Transverse colon (tissue), 3 donors: ENCODE measurements around the gene KDM2B.

Experiments used
- CTCF ChIP-seq, 5 experiments: fragments of 200-600 bp in 3 of 5; fragments of 450-650 bp in 2 of 5; sonication (generic) in 3 of 5; IDR thresholded peaks; 1 replicate in 2 of 5; 2 replicates in 3 of 5; pipeline ENCODE4 v1.5.1; 2016 to 2017; ENCODE audit warnings: antibody characterized with exemption in 5 of 5, inconsistent platforms in 3 of 5, mild to moderate bottlenecking in 2 of 5, moderate library complexity in 1 of 5
- POLR2A ChIP-seq: fragments of 450-650 bp; IDR thresholded peaks from one replicate; pipeline ENCODE4 v1.6.1; 2016; ENCODE audit warnings: antibody characterized with exemption, mild to moderate bottlenecking, moderate library complexity

DNA sequence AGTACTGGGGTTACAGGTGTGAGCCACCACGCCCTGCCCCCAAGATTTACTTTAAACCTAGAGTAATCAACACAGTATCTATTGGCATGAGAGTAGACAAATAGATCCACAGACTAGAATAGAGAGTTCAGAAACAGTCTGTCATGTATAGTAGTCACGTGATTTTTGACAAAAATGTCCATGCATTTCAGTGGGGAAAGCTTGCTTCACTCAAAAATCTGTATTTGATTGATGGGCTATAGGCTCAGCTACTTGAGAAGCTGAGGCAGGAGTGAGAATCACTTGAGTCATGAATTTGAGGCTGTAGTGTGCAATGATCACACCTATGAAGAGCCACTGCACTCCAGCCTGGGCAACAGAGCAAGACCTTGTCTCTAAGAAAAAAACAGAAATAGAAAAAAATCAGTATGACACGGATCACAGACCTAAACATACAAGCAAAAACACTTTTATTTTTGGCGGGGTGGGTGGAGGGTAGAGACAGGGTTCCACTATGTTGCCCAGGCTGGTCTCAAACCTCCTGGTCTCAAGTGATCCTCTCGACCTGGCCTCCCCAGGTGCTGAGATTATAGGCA, 37.9 kb upstream of the KDM2B start:
- TF ChIP-seq CTCF (IDR thresholded peaks at IDR 0.05) (no peak), POLR2A (no peak)
